Fibroblast of the aortic adventitia (primary cell): ENCODE measurements around the gene AKIRIN2. TPM values are rescaled to one million over a fixed set of nuclear protein-coding genes. Genes with fewer than 3 reads are reported as not detected.

ENCODE experiments used
- DNase-seq: peaks from one replicate; pipeline ENCODE4 v3.0.0-alpha.2; 2010; ENCODE audit warnings: low read depth
- H3K4me3 ChIP-seq: 2 replicates; pipeline ENCODE4 v1.5.1; 2011; ENCODE audit warnings: low read depth, mild to moderate bottlenecking, control low read depth, low read length, moderate library complexity
- CTCF ChIP-seq: IDR thresholded peaks from 2 replicates; pipeline ENCODE4 v1.5.1; 2011; ENCODE audit warnings: mild to moderate bottlenecking, low read length, control low read depth, inconsistent platforms; ENCODE audit not compliant: insufficient read depth
- total RNA-seq: library from RNA; depleted of rRNA; stranded (reverse); fragments of >200 nt; gene quantifications from 2 replicates; pipeline ENCODE4 v1.2.3, GENCODE V29; 2012; ENCODE audit warnings: low replicate concordance

Gene AKIRIN2
- total RNA-seq, 1 donor: 14.9 TPM

GRCh38 chr6:87668013-87668412 is 34.0 kb downstream of the AKIRIN2 start:
- H3K4me3 ChIP-seq: no peak overlapping the region
- DNase-seq: no peak
- TF ChIP-seq CTCF: no peak

- DNase-seq: no peak
- H3K4me3 ChIP-seq: no peak overlapping the region
- TF ChIP-seq CTCF: no peak
Measured at GRCh38 chr6:87667032-87667431, 35.0 kb downstream of the AKIRIN2 start.

- TF ChIP-seq CTCF: no peak
- H3K4me3 ChIP-seq: no peak overlapping the region
- no peak for DNase-seq
Measured at GRCh38 chr6:87664921-87665485, 37.0 kb downstream of the AKIRIN2 start.

- no peak for TF ChIP-seq CTCF
- DNase-seq: no peak
- no peak overlapping the region for H3K4me3 ChIP-seq
Measured at GRCh38 chr6:87663434-87663833, 38.6 kb downstream of the AKIRIN2 start.

GRCh38 chr6:87661503-87661902 is 40.5 kb downstream of the AKIRIN2 start:
- DNase-seq: peak; percentile 33
- H3K4me3 ChIP-seq: no peak overlapping the region
- TF ChIP-seq CTCF: no peak

- no peak overlapping the region for H3K4me3 ChIP-seq
- peak; percentile 40 for DNase-seq
- no peak for TF ChIP-seq CTCF
Measured at GRCh38 chr6:87661016-87661415, 41.0 kb downstream of the AKIRIN2 start.

- no peak for TF ChIP-seq CTCF
- DNase-seq: peak; percentile 62
- H3K4me3 ChIP-seq: no peak overlapping the region
Measured at GRCh38 chr6:87660226-87660911, 41.7 kb downstream of the AKIRIN2 start.
